Measurements from ENCODE around the gene PRKN. TPM values are rescaled to one million over a fixed set of nuclear protein-coding genes. Genes with fewer than 3 reads are reported as not detected.

Gene PRKN
- total RNA-seq, 2 donors from 2014 or later, result 3.3 to 4.8 TPM

- Histone ChIP-seq H3K4me3 (ENCODE audit: low read length) (no peak overlapping the region), H3K27me3 (ENCODE audit: control insufficient read depth, insufficient read depth, low read length, poor library complexity, severe bottlenecking) (no peaks in the 10 kb centered on the region), H3K27ac (ENCODE audit: low read depth, low read length) (no peak overlapping the region), H3K9ac (ENCODE audit: extremely low read depth, low read length, poor library complexity, severe bottlenecking) (no peak overlapping the region), H3K4me1 (ENCODE audit: control insufficient read depth, insufficient read depth, low read length) (no peaks in the 10 kb centered on the region), H3K36me3 (ENCODE audit: control insufficient read depth, insufficient read depth, low read length) (no peaks in the 10 kb centered on the region), H3K9me3 (ENCODE audit: control insufficient read depth, low read length) (no peaks in the 10 kb centered on the region)
- DNase-seq, result no peak
- H3K27me3 Mint-ChIP-seq (ENCODE audit: insufficient read depth), result peaks cover 2% of the 10 kb centered on the region
- 90 to 100% methylated on average over 4 to 8 of the region's 8 CpGs for WGBS, 2 experiments (ENCODE audit: insufficient coverage in 1 of 2, insufficient read length in 1 of 2)
- no peak for TF ChIP-seq CTCF (conservative IDR thresholded peaks at IDR 0.05)
- peaks cover 3% of the 10 kb centered on the region for H3K4me1 Mint-ChIP-seq
- no peak overlapping the region for H3K4me3 Mint-ChIP-seq
- H3K36me3 Mint-ChIP-seq (ENCODE audit: low read depth), result no peaks in the 10 kb centered on the region
- H3K27ac Mint-ChIP-seq, result no peak overlapping the region
- H3K9me3 Mint-ChIP-seq, result no peaks in the 10 kb centered on the region
These were observed 925.3 kb downstream of the PRKN start for GRCh38 chr6:161802231-161802630.

DNA sequence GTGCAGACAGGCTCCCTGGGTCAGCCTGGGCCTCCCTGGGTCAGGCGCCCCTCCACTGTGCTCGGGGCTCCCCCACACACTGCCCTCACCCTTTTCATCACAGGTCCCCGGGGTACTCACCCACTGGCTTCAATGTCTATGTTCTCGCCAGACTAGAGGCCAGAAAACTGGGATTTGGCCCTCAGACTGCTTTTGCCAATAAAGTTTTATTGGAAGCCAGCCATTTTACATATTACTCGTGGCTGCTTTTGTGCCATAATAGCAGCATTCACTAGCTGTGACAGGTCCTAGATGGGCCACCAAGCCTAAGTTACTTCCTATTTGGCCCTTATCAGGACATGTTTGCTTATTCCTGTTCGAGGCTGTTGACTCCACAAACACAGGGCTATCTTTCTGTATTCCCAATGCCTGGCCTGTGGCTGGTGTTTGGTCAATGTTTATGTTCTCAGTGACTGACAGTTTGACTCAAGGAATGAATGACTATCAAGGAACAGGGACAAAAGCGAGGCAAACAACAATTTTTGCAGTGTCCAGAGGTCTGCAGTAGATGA, 928.6 kb downstream of the PRKN start:
- Histone ChIP-seq H3K4me1 (ENCODE audit: control insufficient read depth, insufficient read depth, low read length) (no peaks in the 10 kb centered on the region), H3K27me3 (ENCODE audit: control insufficient read depth, insufficient read depth, low read length, poor library complexity, severe bottlenecking) (no peaks in the 10 kb centered on the region), H3K9ac (ENCODE audit: extremely low read depth, low read length, poor library complexity, severe bottlenecking) (no peak overlapping the region), H3K9me3 (ENCODE audit: control insufficient read depth, low read length) (no peaks in the 10 kb centered on the region), H3K27ac (ENCODE audit: low read depth, low read length) (no peak overlapping the region), H3K4me3 (ENCODE audit: low read length) (no peak overlapping the region), H3K36me3 (ENCODE audit: control insufficient read depth, insufficient read depth, low read length) (no peaks in the 10 kb centered on the region)
- Mint-ChIP-seq H3K9me3 (no peaks in the 10 kb centered on the region), H3K4me1 (peaks cover 3% of the 10 kb centered on the region), H3K27ac (no peak overlapping the region), H3K27me3 (ENCODE audit: insufficient read depth) (no peaks in the 10 kb centered on the region), H3K4me3 (no peak overlapping the region), H3K36me3 (ENCODE audit: low read depth) (no peaks in the 10 kb centered on the region)
- no peak for DNase-seq
- TF ChIP-seq CTCF (conservative IDR thresholded peaks at IDR 0.05), result no peak
- WGBS, 2 experiments (ENCODE audit: insufficient coverage in 1 of 2, insufficient read length in 1 of 2), result 66 to 79% methylated on average over 5 to 7 of the region's 7 CpGs

GRCh38 chr6:161796681-161797080, 930.9 kb downstream of the PRKN start:
- Histone ChIP-seq H3K36me3 (ENCODE audit: control insufficient read depth, insufficient read depth, low read length) (no peaks in the 10 kb centered on the region), H3K9ac (ENCODE audit: extremely low read depth, low read length, poor library complexity, severe bottlenecking) (no peak overlapping the region), H3K4me3 (ENCODE audit: low read length) (no peak overlapping the region), H3K27ac (ENCODE audit: low read depth, low read length) (no peak overlapping the region), H3K27me3 (ENCODE audit: control insufficient read depth, insufficient read depth, low read length, poor library complexity, severe bottlenecking) (no peaks in the 10 kb centered on the region), H3K9me3 (ENCODE audit: control insufficient read depth, low read length) (no peaks in the 10 kb centered on the region), H3K4me1 (ENCODE audit: control insufficient read depth, insufficient read depth, low read length) (no peaks in the 10 kb centered on the region)
- Mint-ChIP-seq H3K27me3 (ENCODE audit: insufficient read depth) (no peaks in the 10 kb centered on the region), H3K36me3 (ENCODE audit: low read depth) (no peaks in the 10 kb centered on the region), H3K4me1 (peaks cover 3% of the 10 kb centered on the region), H3K27ac (no peak overlapping the region), H3K9me3 (no peaks in the 10 kb centered on the region), H3K4me3 (no peak overlapping the region)
- DNase-seq, result no peak
- no peak for TF ChIP-seq CTCF (conservative IDR thresholded peaks at IDR 0.05)
- WGBS, 2 experiments (ENCODE audit: insufficient coverage in 1 of 2, insufficient read length in 1 of 2), result 94% methylated on average over 1 of the region's 1 CpG; no CpG with 5 or more reads in 1 of the 2 experiments

Data from endodermal cell (in vitro differentiated cells).